NCI-H526 treated with DMSO at 0.1 percent for 48 hours (cell line): ENCODE measurements around the gene ATRIP.
A peak's percentile ranks its signal among the peaks of the same experiment; 100 is the strongest.
"Not testable (repeated sequence)": the region's sequence is repeated elsewhere in the genome, so short reads cannot be mapped to it uniquely, and the experiment has no call there.

Source experiments
- DNase-seq: peaks from one replicate; lab custom pipeline; 2025; lab: John Stamatoyannopoulos, UW

Gene ATRIP

DNA sequence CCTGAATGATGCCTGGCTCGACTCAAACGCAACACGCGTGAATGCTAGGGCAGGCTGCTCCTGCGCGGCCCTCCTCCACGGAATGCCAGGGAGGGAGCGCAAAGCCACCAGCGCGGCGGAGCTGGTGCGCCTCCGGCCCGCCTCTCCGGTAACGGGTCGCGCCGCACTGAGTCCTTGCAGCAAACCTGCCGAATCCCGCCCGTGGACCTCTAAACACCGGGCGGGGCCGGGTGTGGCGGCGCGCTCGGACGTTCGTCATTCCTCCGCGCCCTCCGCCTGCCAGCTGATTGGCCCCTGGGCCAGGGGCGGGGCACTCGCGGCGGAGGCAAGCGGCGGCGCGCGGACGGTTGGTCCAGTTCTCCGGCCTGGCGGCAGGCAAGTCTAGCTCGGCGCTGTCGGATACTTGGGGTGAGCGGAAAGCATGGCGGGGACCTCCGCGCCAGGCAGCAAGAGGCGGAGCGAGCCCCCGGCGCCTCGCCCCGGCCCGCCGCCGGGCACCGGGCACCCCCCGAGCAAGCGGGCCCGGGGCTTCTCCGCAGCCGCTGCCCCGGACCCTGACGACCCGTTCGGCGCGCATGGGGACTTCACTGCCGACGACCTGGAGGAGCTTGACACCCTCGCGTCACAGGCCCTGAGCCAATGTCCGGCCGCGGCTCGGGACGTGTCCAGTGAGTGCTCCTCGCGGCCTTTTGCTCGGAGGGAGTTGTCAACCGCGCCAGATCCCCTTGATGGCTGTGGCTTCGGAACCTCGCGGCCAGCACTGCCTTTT, at the start of gene ATRIP:
TSS of gene ATRIP (plus strand) at position 313 of the 769 bp plus-strand sequence. CDS start at position 422, 109 bp downstream.
- peak; percentile 64 for DNase-seq

DNA sequence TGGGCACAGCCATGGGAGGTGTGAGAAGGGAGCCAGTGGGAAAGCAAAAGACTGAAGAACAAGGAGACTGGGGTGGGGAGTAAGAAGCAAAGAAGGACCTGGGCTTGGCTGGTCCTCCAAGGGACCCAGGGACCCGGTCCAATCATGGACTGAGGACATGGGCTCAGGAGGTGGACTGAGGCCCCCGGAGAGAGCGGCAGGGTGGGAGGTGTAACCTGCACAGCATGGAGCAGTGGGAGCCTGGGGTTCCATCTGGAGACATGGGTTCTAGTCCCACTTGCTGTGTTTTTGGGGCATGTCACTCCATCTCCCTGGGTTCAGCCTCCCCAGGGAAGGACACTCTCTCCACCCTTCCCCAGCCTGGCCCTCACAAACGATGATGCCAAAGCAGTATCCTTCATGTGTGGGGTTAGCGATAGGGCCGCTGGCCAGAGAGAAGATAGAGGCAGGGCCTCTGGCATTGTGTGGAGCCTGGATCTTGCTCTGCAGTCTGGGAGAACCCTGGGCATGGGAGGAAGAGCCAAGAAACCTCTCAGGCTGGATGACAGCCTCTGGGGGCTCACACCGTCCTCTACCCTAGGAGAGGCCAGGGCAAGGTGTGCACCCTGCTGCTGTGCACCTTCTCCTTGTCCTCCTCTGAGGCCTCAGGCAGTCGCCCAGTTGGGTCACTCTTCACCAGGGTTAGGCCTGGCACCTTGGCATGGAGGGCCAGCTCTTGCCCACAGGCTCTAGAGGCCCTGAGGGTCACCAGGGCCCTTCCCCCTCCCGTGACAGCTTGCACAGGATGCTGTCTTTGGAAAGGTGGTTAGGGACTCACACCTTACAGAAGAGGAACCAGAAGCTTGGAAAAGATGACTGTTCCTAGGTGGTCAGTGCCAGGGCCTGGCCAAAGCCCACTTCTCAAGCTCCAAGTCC, 48.5 kb upstream of the ATRIP start:
- DNase-seq = no peak

DNA sequence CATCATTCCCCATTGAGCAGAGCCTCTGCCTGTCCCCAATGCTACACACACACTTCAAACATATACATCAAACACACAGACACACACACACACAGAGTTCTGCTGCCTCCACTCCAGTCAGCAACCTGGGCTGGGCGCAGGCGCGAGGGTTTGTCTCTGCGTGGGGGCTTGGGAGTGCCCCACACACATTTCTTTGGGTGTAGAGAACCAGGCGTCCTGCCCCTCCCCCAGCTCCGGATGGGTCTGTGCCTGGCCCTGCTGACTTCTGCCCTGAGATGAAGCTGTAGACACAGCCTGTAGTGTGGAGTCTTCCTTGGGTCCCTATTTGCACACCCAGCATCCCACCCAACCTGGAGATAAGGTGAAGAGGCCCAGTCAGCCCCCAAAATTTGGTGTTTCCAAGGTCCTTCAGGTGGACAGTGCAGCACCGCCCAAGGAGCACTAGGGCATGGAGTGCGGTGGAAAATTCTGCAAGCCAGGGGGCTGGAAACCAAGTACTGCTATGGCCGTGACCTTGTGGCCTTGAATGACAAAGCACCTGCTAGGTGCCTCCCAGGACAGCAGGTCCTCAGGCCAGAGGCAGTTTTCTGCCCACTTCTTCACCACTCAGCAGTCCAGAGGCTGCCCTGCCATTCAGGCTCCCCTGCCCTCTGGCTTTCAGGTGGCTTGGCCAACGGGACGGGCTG, 47.7 kb upstream of the ATRIP start:
- DNase-seq = no peak

DNA sequence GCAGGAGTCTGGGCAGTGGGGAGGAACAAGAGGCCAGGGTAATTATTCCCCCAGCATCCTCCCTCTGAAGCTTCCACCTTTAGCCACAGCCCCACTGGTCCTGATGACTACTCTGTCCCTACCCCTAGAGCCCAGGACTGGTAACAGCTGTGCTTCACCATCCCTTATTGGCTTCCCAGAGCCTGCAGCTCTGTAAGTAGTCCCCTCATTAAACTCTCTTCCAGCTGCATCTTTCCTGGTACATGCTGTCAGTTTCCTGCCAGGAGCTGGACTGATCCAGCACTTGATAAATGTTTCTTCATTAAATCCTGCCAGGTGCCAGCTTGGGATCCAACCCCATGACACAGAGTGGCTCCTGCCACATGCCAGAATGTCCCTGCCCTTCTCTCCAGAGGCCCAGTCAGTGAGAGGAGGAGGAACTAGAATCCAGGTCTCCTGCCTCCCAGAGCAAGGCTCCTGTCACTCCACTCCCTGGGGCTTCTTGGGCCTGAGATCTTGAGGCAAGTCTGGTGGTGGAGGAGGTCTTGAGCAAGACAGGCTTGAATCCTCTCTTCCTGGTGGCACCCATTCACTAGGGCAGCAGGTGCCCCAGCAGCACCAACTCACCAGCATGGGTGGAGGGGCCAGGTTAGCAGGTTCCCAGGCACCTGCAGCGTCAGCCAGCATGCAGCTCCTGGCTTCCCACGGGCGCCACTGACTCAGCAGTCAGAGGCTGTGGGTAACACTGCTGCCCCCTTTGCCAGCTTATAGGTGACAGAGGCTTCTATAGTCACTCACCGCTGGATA, 47.0 kb upstream of the ATRIP start:
- DNase-seq = no peak

DNA sequence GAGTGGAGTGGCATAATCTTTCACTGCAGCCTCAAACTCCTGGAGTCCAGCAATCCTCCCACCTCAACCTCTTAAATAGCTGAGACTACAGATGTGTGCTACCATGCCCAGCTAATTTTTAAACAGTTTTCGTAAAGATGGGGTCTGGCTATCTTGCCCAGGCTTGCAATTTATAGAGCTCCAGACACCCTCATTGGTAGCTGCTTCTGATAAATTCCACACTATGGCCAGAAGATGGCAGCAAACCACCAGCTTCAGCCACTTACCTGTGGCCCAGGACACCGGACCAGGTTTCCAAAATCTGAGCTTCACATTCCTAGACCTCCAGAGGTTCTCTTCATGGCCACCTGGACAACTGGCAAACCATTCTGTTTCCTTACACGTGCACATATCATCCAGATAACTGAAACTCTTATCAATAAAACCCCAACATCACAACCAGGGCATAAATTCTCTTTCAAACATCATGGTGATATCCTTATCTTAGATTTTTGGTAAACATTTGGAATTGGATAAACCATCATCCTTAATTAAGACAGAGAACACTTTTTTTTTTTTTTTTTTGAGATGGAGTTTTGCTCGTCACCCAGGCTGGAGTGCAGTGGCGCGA, 45.6 kb upstream of the ATRIP start:
- peak; percentile 12 for DNase-seq

DNA sequence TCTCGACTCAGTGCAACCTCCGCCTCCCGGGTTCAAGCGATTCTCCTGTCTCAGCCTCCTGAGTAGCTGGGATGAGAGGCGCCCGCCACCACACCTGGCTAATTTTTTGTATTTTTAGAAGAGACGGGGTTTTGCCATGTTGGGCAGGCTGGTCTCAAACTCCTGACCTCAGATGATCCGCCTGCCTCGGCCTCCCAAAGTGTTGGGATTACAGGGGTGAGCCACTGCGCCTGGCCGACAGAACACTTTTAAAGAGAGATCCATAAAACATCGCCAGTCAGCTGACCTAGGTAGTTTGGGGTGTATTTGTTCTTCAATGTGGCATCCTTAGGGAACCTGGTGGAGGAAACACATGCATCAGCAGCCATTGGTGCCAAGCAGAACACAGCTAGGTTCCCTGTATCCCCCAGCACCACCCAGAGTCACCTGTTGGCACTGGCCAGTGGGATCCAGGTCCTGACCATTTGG, 45.1 kb upstream of the ATRIP start:
- DNase-seq = not testable (repeated sequence)

DNA sequence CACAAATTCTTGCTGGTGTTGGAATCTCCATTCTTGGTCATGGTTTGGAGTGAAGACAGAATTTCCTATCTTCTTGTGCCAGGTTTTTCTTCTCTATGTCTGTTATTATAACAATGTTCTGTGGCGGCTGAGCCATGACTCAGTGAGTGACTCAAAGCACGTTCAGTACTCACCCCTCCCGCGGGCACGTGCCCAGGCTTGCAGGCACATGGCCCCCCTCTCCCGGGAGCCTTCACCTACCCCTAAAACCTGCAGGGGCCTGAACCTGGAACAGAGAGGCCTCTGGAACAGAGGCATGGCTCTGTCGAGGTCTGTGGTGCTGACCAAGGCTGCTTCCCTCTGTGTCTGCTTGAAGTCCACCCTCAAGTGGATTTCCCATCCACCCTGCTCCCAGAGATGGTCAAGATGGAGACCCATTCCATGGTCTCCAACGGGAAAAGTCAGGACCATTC, 44.2 kb upstream of the ATRIP start:
- DNase-seq = no peak

DNA sequence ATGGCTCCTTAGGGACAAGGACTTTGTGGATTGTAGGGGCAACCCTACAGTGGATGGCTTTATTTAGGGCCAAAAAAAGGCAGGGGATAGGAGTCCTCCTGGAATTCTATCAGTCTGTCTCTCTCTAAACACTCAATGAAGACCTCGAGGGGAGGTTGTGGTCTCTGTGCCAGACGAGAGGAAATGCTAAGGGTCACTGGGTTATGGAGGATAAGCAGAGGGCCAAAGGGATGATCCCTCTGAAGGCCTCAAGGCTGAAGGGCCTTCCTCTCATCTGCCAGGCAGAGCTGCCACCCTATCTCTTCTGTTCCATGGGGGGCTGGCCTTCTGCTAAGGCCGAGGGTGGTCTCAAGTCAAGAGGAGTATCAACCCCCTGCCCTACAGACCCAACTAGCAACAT, 43.6 kb upstream of the ATRIP start:
- DNase-seq = no peak

DNA sequence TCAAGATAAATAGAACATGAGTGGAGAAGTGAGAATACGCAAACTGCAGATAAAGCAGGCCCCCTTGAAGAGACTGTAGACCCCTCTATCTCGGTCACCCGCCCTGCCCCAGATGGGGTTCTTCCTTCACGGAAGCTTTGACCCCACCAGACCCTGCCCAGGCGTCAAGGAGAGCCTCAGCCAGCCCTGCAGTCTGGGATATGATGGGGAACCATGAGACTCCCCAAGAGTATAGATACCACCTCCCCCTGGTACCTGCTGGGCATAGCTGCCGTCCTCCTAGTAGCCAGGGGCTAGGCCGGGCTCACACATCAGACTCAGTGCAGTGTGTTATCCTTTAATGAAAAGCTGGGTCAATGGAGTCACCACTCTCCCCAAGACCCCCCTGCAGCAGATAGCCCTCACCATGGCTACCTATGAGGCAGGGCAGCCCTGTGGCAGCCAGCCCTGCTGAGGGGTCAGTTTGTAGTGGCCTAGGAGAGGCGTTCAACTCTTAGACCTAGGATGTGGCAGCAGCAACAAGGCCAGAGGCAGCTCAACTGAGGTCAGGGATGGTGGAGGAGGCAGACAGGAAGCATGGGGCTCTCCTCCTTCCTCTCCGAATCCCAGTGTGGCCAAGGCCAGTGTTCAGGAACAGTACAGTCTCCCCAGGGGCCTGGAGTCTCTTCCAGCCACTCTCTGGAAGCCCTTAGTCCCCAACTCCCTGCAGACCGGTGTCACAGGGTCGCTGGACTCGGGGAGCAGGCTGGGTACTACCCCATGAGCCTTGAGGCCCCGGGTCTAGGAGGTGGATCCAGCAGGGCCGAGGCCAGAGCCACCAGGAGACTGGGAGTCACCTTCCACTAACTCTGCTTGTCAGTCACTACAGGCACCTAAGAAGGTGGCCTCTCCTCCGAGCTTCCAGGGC, 42.8 kb upstream of the ATRIP start:
- DNase-seq = no peak

DNA sequence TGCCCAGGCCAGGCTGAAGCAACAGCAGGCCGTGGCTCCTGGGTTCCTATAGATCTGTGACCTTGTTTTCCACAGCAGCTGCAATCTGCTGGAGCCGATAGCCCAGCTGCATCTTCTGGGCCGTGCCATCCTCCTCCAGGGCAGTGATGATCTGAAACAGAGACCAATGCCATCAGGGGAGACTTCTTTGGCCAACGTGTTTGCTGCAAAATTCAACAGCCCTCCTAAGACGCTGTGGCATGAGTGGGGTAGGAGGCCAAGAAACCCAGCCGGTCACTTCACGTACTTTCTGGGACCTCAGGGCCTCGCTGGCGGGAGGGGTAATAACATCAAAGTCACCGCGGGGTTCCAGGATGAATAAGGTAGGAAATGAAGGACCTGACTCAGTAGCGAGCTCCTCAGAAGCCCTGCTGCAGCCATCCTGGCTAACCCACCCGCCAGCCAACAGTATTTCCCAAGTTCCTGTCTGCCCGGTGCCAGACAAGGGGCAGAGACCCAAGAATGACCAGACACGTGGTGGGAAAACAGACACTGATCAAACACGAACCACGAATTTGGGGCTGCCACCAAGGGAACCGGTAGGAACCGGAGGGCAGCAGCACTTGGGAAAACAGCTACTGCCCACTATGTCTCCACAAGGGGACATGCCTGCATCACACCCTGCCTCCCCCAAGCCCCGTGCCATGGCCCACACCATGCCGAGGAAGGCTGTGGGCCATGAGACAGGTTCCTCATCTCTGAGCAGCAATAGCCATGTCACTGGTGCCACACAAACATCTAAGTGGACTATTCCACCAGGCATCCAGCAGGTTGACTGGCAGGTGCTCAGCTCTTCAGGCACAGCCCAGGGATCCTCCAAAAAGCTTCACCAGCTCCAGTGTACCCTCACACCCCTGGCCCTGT, 41.8 kb upstream of the ATRIP start:
- DNase-seq = no peak

DNA sequence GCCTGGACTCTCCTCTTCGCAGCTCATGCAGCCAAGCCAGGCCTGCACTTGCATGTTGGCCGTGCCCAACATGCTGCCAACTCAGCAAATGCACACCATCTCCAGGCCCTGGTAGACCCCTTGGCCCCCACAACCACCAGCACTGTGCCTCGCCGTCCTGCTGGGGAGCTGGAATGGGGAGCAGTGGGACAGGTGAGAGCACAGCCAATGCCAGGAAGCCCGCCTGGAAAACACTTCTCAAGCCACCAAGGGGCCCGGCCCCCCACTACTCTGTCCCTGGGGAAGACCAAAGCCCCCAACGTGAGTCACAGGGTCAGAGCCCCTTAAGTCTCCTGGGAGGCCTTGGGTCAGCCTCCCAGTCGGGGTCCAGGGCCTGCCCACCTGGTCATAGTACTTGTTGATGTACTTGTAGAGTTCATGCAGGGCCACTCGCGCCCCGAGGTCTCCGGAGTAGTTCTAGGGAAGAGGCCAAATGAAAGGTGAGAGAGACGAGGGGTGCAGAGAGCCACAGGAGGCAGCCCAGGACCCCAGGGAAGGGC, 41.1 kb upstream of the ATRIP start:
- DNase-seq = no peak

DNA sequence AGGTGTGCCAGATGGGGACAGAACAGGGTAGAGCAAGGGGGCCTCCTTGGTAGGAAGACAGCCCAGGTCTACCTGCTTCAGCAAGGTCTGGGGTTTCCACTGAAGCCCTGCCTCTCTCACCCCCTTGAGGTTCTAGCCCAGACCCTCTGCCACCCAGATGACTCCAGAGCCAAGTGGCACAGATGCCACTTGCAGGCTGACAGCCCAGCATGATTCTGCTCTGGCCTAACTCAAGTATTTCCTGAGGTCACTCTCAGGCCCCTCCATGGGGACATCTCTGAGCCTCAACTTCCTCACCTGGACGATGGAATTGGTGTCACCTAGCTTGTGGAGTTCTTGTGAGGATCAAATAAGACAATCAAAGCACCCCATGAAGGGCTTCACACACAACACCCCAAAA, 40.6 kb upstream of the ATRIP start:
- DNase-seq = no peak

DNA sequence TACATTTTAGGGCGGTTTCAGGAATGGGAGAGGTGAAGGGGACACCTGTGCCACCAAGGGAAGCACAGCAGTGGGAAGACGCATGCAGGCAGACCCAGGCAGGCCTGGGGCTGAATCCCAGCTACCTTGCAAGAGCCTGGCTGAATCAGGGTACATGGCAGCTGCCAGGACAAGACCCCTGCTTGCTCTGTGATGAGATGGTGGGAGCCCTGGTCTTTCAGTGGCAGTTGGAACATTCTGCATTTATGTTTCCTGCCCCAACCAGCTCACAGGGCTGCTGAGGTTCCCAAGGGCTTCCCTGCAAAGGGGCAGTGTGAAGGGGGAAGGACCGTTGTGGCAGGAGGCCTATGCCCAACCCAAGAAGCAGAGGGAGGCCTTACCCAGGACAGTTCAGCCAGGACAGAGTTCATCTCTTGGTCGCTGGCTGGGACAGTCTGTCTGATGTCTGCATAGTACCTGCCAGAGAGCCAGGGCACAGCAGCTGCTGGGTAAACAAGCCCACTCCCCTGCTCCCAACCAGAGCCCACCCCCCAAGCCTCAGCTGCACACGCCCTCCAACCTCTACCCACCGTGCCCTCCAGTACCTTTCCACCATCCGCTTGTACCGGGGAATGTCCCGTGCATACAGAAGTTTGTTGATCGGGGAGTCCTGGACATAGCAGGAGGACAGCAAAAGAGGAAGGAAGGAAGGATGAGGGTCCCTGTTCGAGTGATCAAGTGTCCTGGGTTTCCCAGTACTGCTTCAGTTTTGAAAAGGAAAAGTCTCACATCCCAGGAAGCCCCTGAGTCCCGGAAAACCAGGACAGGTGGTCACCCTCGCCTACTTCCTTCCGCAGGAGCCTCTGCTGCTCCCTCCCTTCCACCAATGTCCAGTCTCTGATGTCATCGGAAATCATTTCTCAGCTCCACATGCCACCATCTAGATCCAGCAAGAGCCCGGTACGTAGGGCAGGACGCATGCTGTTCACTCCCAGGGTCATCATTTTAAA, 39.8 kb upstream of the ATRIP start:
- no peak for DNase-seq

DNA sequence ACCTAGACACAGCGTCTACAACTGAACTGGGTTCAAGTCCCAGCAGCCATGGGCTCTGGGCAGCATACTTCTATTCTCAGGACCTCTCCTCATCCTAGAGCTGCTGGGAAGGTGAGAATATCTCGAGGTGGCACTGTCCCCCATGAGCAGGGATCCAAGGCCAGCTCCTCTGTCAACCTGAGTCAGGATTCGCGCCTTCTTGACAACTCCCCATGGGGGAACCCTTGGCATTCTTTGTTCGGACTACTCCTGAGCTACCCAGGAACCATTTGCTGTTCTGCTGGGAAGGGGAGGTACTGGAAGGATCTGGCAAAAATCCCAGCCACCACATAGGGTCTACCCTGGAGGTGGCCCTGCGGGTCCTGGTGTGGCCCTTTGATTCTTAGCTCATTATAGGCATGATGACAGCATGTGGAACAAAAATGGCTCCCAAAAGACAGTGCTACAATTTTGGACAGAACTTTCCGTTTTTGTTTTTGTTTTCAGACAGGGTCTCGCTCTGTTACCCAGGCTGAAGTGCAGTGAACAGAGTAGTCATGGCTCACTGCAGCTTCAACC, 38.9 kb upstream of the ATRIP start:
- DNase-seq = no peak

DNA sequence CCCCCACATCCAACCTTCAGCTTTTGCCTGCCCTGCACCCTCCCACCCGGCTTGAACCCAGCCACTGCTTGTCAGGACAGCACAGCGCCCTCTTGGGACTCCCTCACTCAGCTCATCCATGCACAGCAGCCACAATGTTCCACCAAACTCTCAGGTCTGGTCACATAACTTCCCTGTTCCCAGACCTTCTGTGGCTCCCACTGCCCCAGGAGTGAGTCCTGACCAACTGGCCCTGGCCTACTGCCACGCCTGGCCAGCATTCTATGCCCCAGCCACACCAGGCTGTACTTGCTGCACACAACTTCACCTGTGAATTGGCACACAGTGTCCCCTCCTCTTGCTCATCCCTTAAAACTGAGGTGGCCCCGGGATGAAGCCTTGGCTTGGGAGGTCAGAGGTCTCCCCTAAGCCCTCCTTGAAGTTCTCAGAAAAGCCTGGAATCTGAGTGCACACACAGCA, 37.7 kb upstream of the ATRIP start:
- DNase-seq = no peak

DNA sequence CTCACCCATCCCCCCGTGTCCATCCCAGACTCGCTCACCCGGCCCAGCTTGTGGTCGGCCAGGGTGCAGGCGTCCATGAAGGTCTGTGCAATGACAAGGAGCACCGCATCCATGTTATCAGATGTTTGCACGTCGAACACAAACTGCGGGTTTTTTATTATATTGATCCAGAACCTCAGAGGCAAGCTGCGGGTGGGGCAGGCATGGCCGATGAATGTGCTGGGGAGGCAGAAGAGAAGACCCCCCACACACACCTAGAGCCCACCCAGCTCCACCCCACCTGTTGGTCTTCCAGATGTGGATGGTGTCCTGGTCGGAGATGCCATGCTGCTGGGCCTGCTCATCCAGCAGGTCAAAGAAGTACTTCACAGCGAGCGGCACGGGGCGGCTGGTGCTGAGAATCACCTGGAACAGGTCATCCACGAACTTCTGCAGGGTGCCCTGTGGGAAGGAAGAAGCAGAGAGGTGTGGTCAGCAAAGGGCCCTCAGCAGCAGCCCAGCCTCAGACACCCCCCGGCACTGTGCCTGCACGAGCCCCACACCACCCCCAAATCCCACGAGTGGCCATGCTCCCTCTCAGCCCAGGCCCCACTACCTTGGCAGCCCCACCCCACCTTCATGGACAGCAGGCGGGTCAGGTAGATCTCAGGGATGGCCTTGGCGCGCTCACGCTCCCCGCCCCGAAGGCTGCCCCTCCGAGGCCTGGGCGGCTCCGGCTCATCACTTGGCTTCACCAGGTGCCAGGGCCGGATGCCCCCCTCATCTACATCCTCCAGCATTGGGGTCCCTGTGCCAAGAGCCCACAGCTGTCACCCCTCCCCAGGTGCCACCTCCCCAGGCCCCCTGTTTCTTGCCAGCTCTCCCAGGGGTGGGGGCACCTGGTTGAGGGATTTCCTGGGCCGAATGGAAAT, 37.0 kb upstream of the ATRIP start:
- no peak for DNase-seq
